Germinal center (tissue), 1 donor: ENCODE data around the gene ABHD17A.
"Not testable (repeated sequence)": the region's sequence is repeated elsewhere in the genome, so short reads cannot be mapped to it uniquely, and the experiment has no call there.

Source experiments
- DNase-seq: peaks from one replicate; pipeline ENCODE4 v3.0.0; 2012; ENCODE audit warnings: mixed read lengths, low spot score

The ABHD17A gene

DNA sequence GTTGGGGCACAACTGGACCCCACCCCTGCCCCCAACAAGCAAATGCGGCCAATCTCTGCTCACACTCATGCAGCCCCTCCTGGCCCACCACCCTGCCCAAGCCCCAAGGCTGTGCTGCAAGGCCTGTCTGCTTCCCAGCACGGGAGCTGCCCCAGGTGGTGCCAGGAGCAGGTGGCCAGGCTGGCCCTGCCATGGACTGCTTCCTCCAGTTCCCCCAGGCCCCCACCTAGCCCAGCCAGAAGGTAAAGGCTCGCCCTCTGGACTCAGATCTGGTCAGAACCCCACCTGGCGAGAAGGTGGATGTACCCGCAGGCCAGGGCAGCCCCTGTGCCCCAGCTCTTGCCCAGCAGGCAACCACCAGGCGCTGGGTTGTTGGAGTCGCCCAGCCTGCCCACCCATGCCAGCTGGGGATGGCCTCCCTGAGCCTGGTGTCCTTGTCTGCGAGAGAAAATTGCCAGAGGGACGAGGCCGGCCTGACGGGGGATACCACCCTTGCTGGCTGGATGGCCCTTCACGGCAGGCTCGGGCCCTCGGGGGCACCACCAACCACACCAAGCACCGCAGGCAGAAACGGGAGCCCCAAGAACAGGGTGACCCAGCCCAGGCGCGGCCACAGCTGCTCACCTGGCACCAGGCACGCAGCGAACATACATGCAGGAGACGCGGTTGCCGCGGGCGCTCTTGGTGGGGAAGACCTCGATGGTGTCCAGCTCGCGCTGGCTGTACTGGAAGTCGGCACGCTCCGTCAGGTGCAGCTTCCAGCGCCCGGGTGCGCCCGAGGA is 4.5 kb downstream of the ABHD17A start:
- no peak for DNase-seq

DNA sequence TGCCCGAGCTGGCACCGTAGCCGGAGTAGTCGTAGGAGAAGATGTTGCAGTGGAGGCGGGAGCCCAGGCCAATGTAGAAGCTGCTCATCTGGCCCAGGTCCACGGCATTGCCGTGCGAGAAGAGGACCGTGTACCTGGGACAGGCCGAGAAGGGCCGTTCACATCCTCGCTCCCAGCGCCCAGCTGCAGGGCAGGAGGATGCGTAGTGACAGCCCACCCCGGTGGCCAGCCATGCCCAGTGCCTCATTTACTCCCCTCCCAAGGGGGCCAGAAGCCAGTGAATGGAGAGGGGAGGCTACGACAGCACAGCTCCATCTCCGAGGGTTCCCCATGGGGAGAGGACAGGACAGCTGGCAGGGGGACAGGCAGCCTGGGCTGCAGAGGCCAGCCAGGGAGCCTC is 5.3 kb downstream of the ABHD17A start:
- DNase-seq = not testable (repeated sequence)

DNA sequence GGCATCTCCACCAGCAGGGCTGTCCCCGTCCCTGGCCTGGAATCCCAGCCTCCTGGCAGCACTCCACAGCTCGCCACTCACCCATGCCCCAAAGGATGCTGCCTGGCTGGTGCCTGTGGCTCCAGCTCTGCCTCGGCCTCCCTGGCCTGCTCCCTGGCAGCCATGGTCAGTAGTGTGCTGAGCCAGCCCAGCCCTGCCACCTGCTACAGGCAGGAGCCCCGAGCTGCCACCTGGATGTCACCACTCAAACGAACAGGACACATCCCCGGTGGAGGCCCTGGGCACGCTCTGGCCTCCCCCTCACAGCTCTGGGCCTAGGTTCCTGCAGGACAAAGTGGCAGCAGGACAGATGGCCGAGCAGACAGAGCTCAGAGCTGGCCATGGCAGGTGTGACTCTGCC is 6.7 kb downstream of the ABHD17A start:
- not testable (repeated sequence) for DNase-seq

DNA sequence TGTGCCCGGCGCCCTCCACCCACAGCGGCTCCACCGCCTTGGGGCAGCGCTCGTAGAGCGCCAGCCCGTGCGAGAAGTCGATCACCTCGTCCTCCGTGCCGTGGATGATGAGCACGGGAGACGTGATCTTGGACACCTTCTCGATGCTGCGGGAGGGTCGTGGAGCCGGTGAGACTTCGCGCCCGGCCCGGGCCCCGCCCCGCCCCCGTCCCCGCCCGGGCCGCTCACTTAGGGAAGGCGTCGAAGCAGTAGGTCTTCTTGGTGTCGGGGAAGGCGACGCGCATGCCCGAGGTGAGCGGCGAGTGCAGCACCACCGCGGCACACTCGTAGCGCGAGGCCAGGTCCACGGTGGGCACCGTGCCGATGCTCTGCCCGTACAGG is 8.0 kb downstream of the ABHD17A start:
- not testable (repeated sequence) for DNase-seq

DNA sequence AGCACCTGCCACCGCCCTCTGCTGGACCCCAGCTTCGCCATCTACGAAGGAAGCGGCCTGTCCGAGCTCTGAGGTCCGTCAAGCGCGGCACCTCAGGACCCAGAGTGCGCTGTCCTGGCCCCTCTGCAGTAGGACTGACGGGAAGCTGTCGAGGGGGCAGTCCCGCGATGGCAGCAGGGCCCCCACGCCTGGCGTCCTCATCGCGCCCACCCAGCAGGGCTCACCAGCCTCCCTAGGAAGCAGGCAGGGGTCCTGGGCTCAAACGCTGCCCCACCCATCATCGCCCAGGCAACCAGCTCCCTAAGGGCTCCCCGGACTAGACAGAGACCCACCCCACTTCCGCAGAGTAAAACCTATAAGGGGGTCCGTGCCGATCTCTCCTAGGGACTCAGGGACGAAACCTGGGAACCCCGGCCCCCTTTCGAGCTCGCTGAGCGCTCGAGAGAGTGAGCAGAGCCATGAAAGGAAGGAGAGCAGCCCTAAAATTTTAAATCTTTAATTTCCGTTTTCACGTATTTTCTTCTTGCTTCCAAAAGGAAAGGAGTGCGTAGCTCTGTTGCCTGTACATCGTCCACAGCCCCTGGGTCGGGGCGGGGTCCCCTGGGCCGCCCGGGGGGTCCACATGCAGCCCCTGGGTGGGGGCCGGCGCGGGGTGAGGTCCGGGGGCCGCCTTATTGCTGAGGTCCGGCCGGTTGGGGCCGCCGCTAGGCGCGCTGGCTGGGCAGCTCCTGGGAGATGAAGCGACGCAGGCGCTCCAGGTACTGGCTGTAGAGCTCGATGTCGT is 8.6 kb downstream of the ABHD17A start:
- not testable (repeated sequence) for DNase-seq

DNA sequence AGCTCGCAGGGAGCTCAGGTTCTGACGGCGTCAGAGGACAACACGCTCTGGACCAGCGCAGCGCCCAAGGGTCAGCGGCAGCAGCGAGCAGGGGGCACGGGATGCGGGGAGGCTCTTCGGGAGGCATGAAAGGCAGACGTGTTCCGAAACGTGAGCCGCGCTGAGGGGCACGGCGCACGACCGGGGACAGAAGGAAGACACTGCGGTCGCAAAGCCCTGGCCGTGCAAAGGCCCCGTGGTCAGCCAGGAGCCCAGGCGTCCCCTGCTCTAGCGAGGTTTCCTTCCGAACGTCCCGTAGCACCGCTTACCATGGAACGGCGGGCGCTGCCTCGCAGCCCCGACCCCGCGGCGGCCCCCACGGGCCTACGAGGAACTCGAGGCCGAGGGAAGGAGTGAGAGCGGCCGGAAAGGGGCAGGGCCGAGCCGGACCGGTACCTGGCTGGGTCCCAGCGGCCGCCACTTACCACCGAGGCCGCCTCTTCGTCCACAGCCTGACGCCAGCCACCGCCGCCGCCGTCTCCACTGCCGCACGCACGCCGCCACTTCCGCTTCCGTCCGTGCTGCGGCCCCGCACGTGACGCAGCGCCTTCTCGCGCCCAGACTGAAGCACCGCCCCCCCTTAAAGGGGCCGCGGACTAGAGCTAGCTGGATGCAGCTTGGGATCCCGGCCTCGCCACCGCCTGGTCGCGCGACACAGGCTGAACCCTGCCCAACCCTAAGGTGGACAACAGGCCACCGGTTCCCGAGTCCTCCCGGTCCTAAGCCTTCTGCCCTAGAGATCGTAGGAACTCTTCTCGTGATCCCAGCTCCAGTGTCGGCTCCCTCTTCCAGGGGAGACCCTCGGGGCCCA is 9.4 kb downstream of the ABHD17A start:
- peak; percentile 84 for DNase-seq

DNA sequence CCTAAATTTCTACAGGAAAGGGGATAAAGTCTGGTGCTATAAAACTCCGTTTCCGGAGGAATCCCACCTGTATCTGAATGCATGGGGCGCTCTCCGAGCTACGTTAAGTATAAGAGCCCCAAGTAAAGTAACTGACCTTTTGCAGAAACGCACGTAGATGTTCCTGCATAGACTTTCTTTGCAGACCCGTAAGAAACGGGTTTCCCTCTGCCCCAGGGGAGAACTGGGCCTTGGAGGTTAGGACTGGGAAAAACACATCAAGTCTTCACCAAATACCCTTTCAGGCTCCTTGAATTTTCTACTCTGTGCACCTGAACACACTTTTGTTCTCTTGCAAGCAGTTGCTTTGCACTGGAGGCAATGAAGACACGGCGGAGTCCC is 10.0 kb downstream of the ABHD17A start:
- not testable (repeated sequence) for DNase-seq

DNA sequence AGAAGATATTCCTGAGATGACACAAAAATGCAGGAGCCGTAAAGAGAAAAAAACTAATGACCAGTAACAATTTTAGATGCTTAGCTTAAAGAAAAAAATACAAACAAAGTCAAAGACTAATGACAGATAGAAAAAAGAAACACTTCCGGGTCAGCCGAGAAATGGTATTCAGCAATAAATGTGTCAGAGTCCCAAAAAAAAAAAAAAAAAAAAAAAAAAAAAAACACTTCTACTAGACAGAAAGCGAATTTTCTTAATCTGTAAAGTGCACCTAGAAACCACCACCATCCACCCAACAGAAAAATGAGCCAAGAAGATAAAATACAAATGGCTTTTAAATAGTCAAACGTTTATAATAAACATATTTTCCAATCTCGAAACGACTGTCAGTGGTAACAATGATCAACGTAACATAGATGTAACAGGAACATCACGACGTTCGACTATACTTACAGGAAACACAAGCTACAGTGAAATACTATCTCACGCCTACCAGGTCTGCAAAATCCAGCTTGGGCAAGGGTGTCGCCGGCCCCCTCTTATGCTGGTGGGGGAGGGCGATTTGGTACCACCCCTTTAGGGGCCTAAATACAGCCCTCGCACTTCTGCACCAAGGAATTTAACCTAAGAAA is 10.6 kb downstream of the ABHD17A start:
- DNase-seq = no peak

DNA sequence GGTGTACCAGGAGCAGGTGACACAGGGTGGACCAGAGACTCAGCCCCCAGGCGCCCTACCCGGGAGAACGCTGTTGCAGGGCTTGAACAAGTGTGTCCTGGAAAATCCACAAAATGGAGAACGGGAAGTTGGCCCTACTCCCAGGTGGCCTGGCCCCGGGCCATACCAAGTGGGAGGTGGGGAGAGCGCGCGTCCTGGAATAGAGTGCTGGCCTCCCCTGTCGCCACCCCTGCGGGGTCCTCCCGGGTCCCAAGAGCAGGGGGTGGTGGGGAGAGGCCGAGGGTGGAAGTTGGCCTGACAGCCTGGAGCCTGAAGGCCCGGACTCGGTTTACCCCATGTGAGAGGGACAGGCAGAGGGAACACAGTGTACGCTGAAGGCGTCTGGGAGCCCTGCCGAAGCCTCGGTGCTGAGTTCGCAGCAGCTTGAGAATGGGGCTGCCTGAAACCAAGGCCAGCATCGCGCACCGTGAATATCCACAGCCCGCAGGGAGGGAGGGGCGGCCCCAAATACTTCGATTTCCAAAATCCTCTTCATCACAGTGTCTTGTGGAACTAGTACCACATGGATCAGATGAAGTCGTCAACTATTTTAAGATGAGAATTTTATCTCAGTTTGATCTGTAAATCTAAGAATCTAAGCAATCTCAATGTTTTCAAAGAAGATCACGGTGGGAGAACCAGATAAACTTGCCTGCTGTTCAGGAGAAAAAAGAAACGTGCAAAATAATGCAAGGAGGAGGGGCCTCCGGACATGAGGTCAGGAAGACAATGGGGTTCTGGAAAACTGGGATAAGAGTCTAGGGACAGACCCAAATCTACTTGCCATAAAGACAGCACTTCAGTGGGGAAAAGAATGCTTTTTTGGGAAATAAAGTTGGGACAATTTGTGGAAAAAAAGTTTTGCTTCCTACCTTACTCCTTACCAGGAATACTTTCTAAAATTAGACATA is 11.5 kb downstream of the ABHD17A start:
- DNase-seq = no peak

DNA sequence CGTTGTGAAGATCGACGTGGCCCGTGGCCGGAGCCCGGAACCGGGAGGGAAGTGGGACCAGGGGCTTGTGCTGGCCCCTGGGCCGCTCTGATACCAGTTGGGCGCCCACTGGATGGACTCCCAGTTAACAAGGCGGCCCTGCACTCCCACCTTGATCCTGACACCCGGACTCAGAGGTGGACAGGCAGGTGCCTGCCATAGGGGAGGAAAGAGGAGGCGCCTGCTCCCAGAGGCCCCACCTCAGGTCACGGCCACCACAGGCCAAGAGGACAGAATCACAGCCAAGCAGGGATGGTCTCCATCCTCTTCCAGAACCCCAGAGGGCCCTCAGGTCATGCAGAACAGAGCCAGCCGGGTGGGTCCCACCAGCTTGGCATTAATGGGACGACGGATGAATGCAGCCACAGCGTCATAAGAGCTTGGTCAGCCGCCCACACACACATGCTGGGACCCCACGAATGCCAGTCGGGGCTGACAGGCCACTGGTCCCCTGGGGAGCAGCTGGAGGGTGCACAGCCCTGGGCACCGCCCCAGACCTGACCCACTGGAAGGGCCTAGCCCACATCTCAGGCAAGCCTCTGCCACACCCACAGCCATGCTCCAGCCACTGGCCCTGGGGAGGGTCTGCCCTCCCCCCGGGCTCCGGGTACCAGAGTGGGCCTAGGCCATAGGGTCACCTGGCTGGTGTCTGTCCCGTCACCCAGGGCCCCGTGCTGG is 12.3 kb downstream of the ABHD17A start:
- DNase-seq = no peak

DNA sequence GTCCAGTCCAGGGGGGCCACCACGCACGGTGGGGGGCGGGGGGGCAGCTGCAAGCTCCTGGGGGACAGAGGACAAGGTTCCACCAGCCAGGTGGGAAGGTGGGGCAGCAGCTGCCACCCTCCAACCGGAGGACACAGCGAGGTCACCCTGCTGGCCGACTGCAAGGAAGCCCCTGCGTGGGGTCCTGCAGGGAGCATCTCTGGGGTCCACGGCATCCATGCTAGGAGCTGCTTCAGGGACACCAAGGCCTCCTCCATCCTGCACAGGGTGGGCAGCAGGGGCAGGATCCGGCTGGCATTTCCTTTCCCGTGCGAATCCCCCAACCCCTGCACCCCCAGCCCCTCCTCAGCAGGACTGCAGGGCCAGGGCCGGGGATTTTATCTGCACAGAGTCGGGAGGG is 13.7 kb downstream of the ABHD17A start:
- no peak for DNase-seq

DNA sequence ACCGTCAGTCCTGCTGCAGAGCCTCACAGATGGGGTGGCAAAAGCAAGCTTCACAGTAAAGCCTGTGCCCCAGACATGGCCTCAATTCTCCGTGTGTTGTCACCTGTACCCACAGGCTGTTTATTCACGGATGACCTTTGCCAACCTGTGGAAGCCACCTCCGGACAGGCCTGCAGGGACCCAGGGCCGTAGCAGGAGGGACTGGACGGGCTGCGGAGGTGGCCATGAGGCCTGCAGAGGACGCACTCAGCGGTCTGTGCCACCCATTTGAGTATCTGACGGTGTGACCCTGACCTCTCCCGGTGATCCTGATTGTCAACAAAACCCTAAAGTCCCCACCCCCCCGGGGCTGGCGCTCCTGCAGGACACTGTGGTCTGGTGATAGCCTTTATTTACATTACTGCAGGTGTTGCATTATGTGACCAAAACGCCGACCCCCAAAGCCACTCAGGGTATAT is 14.1 kb downstream of the ABHD17A start:
- no peak for DNase-seq

DNA sequence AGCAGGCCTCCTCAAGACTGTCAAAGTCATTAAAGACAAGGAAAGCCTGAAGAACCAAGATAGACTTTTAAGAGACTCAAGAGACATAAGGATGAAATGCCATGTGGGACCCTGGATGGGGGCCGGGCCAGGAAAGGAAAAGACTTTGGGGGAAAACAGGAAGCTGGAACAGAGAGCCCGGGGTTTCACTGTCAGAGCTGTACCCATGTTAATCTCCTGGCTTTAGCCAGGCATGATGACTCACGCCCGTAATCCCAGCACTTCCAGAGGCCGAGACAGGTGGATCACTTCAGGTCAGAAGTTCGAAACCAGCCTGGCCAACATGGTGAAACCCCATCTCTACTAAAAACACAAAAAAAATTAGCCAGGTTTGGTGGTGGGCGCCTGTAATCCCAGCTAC is 16.3 kb downstream of the ABHD17A start:
- DNase-seq = no peak

DNA sequence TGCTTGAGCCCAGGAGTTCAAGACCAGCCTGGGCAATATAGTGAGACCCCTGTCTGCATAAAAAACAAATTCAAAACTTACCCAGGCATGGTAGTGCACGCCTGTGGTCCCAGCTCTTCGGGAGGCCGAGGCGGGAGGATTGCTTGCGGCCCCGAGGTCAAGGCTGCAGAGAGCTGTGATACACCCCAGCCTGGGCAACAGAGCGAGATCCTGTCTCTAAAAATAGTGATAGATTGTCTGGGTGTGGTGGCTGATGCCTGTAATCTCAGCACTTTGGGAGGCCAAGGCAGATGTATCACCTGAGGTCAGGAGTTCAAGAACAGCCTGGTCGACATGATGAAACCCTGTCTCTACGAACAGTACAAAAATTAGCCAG is 18.0 kb downstream of the ABHD17A start:
- DNase-seq = no peak

DNA sequence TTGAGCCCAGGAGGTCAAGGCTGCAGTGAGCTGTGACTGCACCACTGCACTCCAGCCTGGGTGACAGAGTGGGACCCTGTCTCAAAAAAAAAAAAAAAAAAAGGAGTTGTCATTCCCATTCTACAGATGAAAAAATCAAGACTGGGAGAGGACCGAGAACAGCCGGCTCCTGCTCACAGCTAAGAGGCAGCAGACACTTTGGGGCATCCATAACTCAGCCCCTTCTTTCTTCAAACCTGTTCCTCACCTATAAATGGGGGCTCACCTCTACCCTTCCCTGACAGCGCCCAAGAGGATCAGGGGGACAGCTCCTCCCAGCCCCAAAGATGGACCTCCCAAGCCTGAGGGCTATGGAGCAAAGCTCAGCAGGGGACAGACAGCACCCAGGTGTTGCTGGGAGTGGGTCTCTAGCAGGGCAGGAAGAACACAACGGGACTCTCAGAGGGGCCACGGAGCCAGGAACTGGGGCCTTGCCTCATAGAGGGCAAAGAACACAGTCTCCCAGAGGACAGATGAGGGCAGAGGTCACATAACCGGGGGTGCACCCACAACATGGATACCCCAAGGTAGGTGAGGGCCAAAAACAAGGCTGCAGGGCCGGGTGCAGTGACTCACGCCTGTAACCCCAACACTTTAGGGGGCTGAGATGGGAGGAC is 18.5 kb downstream of the ABHD17A start:
- DNase-seq = no peak

DNA sequence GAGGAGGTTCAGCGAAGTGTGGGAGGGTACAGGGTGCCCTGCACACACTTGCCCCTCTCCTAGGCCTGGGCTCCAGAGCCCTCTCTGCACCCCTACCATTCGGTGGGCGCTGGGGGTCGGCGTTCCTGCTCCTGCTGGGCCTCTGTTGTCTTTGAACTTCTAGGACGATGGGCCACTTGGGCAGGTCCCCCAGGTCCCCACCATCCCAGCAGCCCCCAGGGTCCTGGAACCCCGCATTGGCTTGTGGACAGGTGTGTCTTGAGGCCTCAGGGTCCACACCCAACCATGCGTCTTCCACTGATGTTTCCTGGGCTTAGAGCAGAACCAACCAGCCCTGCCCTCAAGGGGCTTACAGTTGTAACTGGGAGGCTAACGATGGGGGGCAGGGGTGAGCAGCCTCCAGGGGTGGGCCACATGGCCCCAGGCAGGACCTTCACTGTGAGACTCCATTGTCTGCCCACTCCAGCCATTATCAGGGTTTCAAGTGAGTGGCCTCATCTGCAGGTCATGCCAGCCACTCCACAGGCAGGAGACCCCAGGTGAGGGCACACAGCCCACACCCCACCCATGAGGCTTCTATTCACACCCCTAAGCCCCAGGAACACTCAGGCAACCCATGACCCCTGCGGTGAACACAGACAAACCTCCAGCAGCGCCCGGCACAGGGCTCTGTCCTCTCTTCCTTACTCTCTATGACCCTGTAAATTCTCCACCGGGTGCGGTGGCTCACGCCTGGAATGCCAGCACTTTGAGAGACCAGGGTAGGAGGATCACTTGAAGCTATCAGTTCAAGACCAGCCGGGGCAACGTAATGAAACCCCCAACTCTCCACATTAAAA is 19.9 kb downstream of the ABHD17A start:
- DNase-seq = no peak

DNA sequence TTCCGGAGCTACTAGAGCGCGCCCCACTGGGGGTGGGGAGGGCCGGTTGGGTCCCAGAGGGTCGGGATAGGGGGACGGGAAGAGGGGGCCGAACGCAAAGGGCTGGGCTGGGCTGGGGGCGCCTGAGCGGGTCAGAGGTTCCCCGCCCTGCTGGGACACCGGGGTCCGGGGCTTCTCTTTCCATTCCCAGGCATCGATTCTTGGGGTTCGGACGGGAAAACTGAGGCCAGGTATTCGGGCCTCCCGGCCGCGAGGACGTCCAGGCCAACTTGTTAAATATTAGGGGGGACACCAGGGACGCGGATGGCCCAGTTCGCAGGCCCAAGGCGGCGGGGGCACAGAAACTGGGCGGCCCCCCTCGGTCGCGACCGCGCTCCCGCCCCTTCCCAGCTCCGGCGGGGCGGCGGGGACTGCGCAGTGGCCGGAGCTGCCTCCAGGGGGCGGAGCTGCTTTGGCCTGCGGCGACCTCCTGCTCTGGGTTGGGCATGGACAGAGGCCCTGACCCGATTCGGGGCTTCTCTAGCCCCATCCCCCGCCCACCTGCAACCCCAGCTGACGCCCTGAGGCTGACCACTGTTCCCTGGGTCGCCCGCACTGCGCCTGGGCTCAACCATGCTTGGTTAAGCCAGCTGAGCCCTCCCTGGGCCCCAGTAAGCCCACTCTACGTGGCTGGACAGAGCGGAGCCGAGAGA is 20.7 kb downstream of the ABHD17A start:
- DNase-seq = peak; percentile 80
